B cell (primary cell): ENCODE measurements around the gene THBS2. TPM values are rescaled to one million over a fixed set of nuclear protein-coding genes. Genes with fewer than 3 reads are reported as not detected.

ENCODE experiments used
- ATAC-seq: fragments of 200-7000 bp; cut with Tn5 transposase; one replicate; pipeline ENCODE4 v1.10.0; 2021; ENCODE audit warnings: low read depth, mild to moderate bottlenecking, moderate number of reproducible peaks, moderate library complexity
- CTCF ChIA-PET: fragments of 350-600 bp; sonication (Branson Sonifier 250); formaldehyde crosslinking; loops from one replicate; lab custom pipeline; 2021; ENCODE audit warnings: antibody characterized with exemption, inconsistent platforms; lab: Charles Lee
- POLR2A ChIA-PET: fragments of 350-600 bp; sonication (Branson Sonifier 250); formaldehyde crosslinking; loops from one replicate; lab custom pipeline; 2021; ENCODE audit warnings: antibody characterized with exemption; lab: Charles Lee
- DNase-seq: peaks from one replicate; pipeline ENCODE4 v3.0.0; 2013
- H2AFZ ChIP-seq: 2 replicates; pipeline ENCODE4 v1.6.1; 2012; ENCODE audit warnings: mild to moderate bottlenecking, low read depth, low read length; ENCODE audit not compliant: insufficient read depth, poor library complexity, severe bottlenecking
- H3K27ac ChIP-seq, 2 donors: 1 replicate in 1 of 2; 2 replicates in 1 of 2; pipeline ENCODE4 v1.5.1; 2012 to 2013; ENCODE audit warnings: low read length in 2 of 2, mild to moderate bottlenecking in 2 of 2, moderate library complexity in 1 of 2
- H3K27me3 ChIP-seq, 4 experiments: fragments of 200-600 bp in 1 of 4; sonication (generic) in 1 of 4; replicated peaks in 1 of 4; 1 replicate in 2 of 4; 2 replicates in 2 of 4; pipeline versions ENCODE4 v1.6.1 to v1.7.0; 2013 to 2016; ENCODE audit warnings: low read length in 3 of 4, mild to moderate bottlenecking in 2 of 4, mixed read lengths in 1 of 4, moderate library complexity in 1 of 4; ENCODE audit not compliant: insufficient read depth in 4 of 4, control insufficient read depth in 3 of 4; ENCODE audit errors: control extremely low read depth in 1 of 4
- H3K36me3 ChIP-seq, 2 experiments: replicated peaks in 1 of 2; 1 replicate in 1 of 2; 2 replicates in 1 of 2; pipeline versions ENCODE4 v1.6.1 to v1.7.1; 2013; ENCODE audit warnings: low read length in 1 of 2; ENCODE audit not compliant: insufficient read depth in 2 of 2, control insufficient read depth in 1 of 2; ENCODE audit errors: control extremely low read depth in 1 of 2, extremely low read depth in 1 of 2
- H3K4me1 ChIP-seq, 2 donors: fragments of 200-600 bp in 1 of 2; sonication (generic) in 1 of 2; 1 replicate in 1 of 2; 2 replicates in 1 of 2; pipeline versions ENCODE4 v1.5.1 to v1.6.1; 2013 to 2017; ENCODE audit warnings: low read length in 2 of 2; ENCODE audit not compliant: control insufficient read depth in 2 of 2, insufficient read depth in 2 of 2
- H3K4me2 ChIP-seq: replicated peaks from 2 replicates; pipeline ENCODE3; 2012; ENCODE audit warnings: mild to moderate bottlenecking, low read depth, low read length; ENCODE audit not compliant: poor library complexity, severe bottlenecking
- H3K4me3 ChIP-seq, 5 experiments: fragments of 200-600 bp in 1 of 5; sonication (generic) in 1 of 5; 1 replicate in 3 of 5; 2 replicates in 2 of 5; pipeline versions ENCODE4 v1.5.1 to v1.7.0; 2011 to 2016; ENCODE audit warnings: low read length in 4 of 5, mild to moderate bottlenecking in 4 of 5, low read depth in 2 of 5, control low read depth in 1 of 5, moderate library complexity in 1 of 5; ENCODE audit not compliant: insufficient read depth in 1 of 5; ENCODE audit errors: control extremely low read depth in 1 of 5, extremely low read depth in 1 of 5
- H3K79me2 ChIP-seq: fragments of 200-600 bp; sonication (generic); one replicate; pipeline ENCODE4 v1.6.0; 2016; ENCODE audit warnings: low read length; ENCODE audit not compliant: control insufficient read depth, insufficient read depth
- H3K9ac ChIP-seq: fragments of 200-600 bp; sonication (generic); 2 replicates; pipeline ENCODE4 v1.6.1; 2017; ENCODE audit warnings: mild to moderate bottlenecking, low read length, moderate library complexity
- H3K9me3 ChIP-seq, 3 donors: one replicate each; pipeline versions ENCODE4 v1.6.1 to v1.7.1; 2013; ENCODE audit warnings: low read length in 2 of 3; ENCODE audit not compliant: control insufficient read depth in 2 of 3, insufficient read depth in 1 of 3; ENCODE audit errors: control extremely low read depth in 1 of 3
- H4K20me1 ChIP-seq: 2 replicates; pipeline ENCODE4 v1.6.0; 2012; ENCODE audit warnings: mild to moderate bottlenecking, low read length; ENCODE audit not compliant: insufficient read depth, control insufficient read depth, poor library complexity, severe bottlenecking
- H3K27ac Mint-ChIP-seq: one replicate; pipeline ENCODE4 v1.8.0; 2021; ENCODE audit warnings: mixed read lengths
- H3K27me3 Mint-ChIP-seq: one replicate; pipeline ENCODE4 v1.8.0; 2021; ENCODE audit warnings: mixed read lengths
- H3K4me1 Mint-ChIP-seq: one replicate; pipeline ENCODE4 v1.8.0; 2021; ENCODE audit warnings: mixed read lengths
- H3K4me3 Mint-ChIP-seq: one replicate; pipeline ENCODE4 v1.8.0; 2021; ENCODE audit warnings: mixed read lengths
- H3K9me3 Mint-ChIP-seq: one replicate; pipeline ENCODE4 v1.8.0; 2022; ENCODE audit warnings: mixed read lengths; ENCODE audit not compliant: insufficient read depth
- CTCF ChIP-seq: fragments of 200-600 bp; IDR thresholded peaks from one replicate; pipeline ENCODE4 v1.8.0; 2022; ENCODE audit warnings: antibody characterized with exemption, mild to moderate bottlenecking
- EZH2 ChIP-seq: IDR thresholded peaks from 2 replicates; pipeline ENCODE4 v1.6.1; 2012; ENCODE audit warnings: borderline replicate concordance, low read depth, mild to moderate bottlenecking, moderate library complexity, low read length; ENCODE audit not compliant: insufficient read depth, poor library complexity, severe bottlenecking
- WGBS: methylation state at CpG from one replicate; pipeline ENCODE4 v1.1.5; 2013; ENCODE audit warnings: missing lambda C conversion rate; ENCODE audit not compliant: insufficient coverage; 5-methylcytosine and 5-hydroxymethylcytosine counted together
- intact Hi-C: fragments of 100-400 bp; cut with micrococcal nuclease; formaldehyde crosslinking; loops from one replicate; pipeline ENCODE4 v1.10.0; 2022
- polyA plus RNA-seq: library from polyadenylated mRNA; depleted of rRNA; stranded (reverse); fragments of >200 nt; gene quantifications from 2 replicates; pipeline ENCODE4 v1.2.3, GENCODE V29; 2012
- total RNA-seq, 2 donors: library from RNA; stranded (reverse); fragments of 120-200 nt in 1 of 2; gene quantifications; 1 replicate in 1 of 2; 2 replicates in 1 of 2; pipeline versions ENCODE4 v1.2.3 to v1.2.4, GENCODE V29; 2013 to 2022

THBS2 gene
- total and polyA plus RNA-seq, 2 donors (not counting 1 experiment from before 2014, with no cell fraction given): not detected

- ChIA-PET CTCF (no interaction called here), POLR2A (no interaction called here)
- Mint-ChIP-seq H3K9me3 (no peaks in the 10 kb centered on the region), H3K27me3 (no peaks in the 10 kb centered on the region), H3K4me1 (no peaks in the 10 kb centered on the region), H3K27ac (no peak overlapping the region), H3K4me3 (no peak overlapping the region)
- no peak overlapping the region for H3K4me2 ChIP-seq
- peaks cover 0 to 13% (median 0%) of the 10 kb centered on the region in 3 donors for H3K9me3 ChIP-seq
- H3K9ac ChIP-seq: no peak overlapping the region
- H3K79me2 ChIP-seq: no peaks in the 10 kb centered on the region
- H3K36me3 ChIP-seq: no peaks in the 10 kb centered on the region
- no peak for TF ChIP-seq CTCF
- TF ChIP-seq EZH2: no peak
- intact Hi-C loops: no loop called here
- H3K4me1 ChIP-seq: no peaks in the 10 kb centered on the region
- no peak overlapping the region for H2AFZ ChIP-seq
- DNase-seq: no peak
- no peaks in the 10 kb centered on the region for H3K27me3 ChIP-seq
- ATAC-seq: no peak
- H4K20me1 ChIP-seq: no peaks in the 10 kb centered on the region
- no peak overlapping the region for H3K27ac ChIP-seq
- WGBS: 83% methylated on average over 11 of the region's 11 CpGs
- H3K4me3 ChIP-seq: no peak overlapping the region
Measured at GRCh38 chr6:169240125-169240524, 13.5 kb downstream of the THBS2 start.

GRCh38 chr6:169239181-169239580 is 14.5 kb downstream of the THBS2 start:
- no peaks in the 10 kb centered on the region for H3K4me1 ChIP-seq
- Mint-ChIP-seq H3K27me3 (no peaks in the 10 kb centered on the region), H3K9me3 (peaks cover 1% of the 10 kb centered on the region), H3K4me1 (no peaks in the 10 kb centered on the region), H3K27ac (no peak overlapping the region), H3K4me3 (no peak overlapping the region)
- TF ChIP-seq CTCF (no peak), EZH2 (no peak)
- ChIA-PET POLR2A (no interaction called here), CTCF (no interaction called here)
- ATAC-seq (no peak), DNase-seq (no peak)
- no peaks in the 10 kb centered on the region for H4K20me1 ChIP-seq
- no peak overlapping the region for H3K27ac ChIP-seq
- H3K9ac ChIP-seq: no peak overlapping the region
- H3K27me3 ChIP-seq: no peaks in the 10 kb centered on the region
- H3K4me2 ChIP-seq: no peak overlapping the region
- WGBS: 67% methylated on average over 6 of the region's 7 CpGs
- intact Hi-C loops: no loop called here
- no peaks in the 10 kb centered on the region for H3K36me3 ChIP-seq
- no peak overlapping the region for H2AFZ ChIP-seq
- H3K9me3 ChIP-seq: peaks cover 0 to 23% (median 0%) of the 10 kb centered on the region in 3 donors
- no peaks in the 10 kb centered on the region for H3K79me2 ChIP-seq
- H3K4me3 ChIP-seq: no peak overlapping the region
